ENCODE measurements around the gene LRGUK.
"Not testable (repeated sequence)": the region's sequence is repeated elsewhere in the genome, so short reads cannot be mapped to it uniquely, and the experiment has no call there.

Gene LRGUK

GRCh38 chr7:134293002-134293740 lies 166.0 kb downstream of the LRGUK start:
- H3K4me3 ChIP-seq (ENCODE audit: low read depth, low read length): no peak overlapping the region
- no peak for DNase-seq (ENCODE audit: low read depth)
- TF ChIP-seq, protein P1, sequence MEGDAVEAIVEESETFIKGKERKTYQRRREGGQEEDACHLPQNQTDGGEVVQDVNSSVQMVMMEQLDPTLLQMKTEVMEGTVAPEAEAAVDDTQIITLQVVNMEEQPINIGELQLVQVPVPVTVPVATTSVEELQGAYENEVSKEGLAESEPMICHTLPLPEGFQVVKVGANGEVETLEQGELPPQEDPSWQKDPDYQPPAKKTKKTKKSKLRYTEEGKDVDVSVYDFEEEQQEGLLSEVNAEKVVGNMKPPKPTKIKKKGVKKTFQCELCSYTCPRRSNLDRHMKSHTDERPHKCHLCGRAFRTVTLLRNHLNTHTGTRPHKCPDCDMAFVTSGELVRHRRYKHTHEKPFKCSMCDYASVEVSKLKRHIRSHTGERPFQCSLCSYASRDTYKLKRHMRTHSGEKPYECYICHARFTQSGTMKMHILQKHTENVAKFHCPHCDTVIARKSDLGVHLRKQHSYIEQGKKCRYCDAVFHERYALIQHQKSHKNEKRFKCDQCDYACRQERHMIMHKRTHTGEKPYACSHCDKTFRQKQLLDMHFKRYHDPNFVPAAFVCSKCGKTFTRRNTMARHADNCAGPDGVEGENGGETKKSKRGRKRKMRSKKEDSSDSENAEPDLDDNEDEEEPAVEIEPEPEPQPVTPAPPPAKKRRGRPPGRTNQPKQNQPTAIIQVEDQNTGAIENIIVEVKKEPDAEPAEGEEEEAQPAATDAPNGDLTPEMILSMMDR (conservative IDR thresholded peaks at IDR 0.05; ENCODE audit: low read depth, low read length): no peak

GRCh38 chr7:134295982-134296381 lies 168.8 kb downstream of the LRGUK start:
- H3K4me3 ChIP-seq (ENCODE audit: low read depth, low read length); DNase-seq (ENCODE audit: low read depth): not testable (repeated sequence)

- no peak overlapping the region for H3K4me3 ChIP-seq (ENCODE audit: low read depth, low read length)
- TF ChIP-seq, protein P1 (conservative IDR thresholded peaks at IDR 0.05; ENCODE audit: low read depth, low read length): no peak
- no peak for DNase-seq (ENCODE audit: low read depth)
These were observed 170.3 kb downstream of the LRGUK start for GRCh38 chr7:134297489-134297888.

- DNase-seq (ENCODE audit: low read depth): peak; percentile 79
- TF ChIP-seq, protein P1 (conservative IDR thresholded peaks at IDR 0.05; ENCODE audit: low read depth, low read length): no peak
- no peak overlapping the region for H3K4me3 ChIP-seq (ENCODE audit: low read depth, low read length)
These were observed 172.0 kb downstream of the LRGUK start for GRCh38 chr7:134298902-134299683.

GRCh38 chr7:134300988-134301387 lies 173.8 kb downstream of the LRGUK start:
- TF ChIP-seq, protein P1 (conservative IDR thresholded peaks at IDR 0.05; ENCODE audit: low read depth, low read length): no peak
- no peak for DNase-seq (ENCODE audit: low read depth)
- H3K4me3 ChIP-seq (ENCODE audit: low read depth, low read length): no peak overlapping the region

DNA sequence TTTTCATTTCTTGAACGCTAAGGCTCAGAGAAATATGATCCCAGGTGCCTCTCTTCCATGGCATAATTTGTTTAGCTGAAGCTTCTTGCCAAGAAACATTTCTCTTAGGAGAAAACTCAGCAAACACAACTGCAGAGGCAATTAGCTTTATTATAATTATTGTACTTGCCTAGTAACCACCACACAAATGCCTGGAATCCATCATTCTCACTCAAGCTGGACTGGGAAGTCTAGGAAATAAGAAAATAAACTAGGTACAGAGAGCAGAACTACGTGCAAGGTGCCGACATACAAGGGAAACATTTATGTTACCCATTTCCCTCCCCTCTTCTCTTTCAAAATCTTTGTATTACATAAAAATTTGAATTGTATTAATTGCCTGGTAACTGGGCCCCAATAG lies 174.5 kb downstream of the LRGUK start:
- no peak for DNase-seq (ENCODE audit: low read depth)
- no peak overlapping the region for H3K4me3 ChIP-seq (ENCODE audit: low read depth, low read length)
- TF ChIP-seq, protein P1 (conservative IDR thresholded peaks at IDR 0.05; ENCODE audit: low read depth, low read length): no peak

DNA sequence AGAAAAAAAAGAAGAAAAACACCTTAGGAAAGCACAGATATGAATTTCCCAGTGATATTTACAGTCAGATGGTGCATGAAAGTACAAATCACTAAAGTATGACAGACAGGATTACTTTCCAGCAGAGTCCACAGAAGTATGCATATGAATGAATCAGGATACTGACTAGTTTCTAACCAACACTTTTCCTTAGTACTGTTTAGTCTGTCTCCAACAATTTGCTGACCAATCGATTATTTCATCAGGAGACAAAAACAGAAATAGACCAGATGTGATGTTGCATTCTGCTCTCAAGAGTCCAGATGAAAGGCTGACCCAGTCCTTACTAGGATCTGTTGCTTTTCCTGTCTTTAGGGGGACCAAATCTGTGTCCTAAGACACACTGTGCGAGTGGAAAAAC lies 175.0 kb downstream of the LRGUK start:
- DNase-seq (ENCODE audit: low read depth): peak; percentile 31
- TF ChIP-seq, protein P1 (conservative IDR thresholded peaks at IDR 0.05; ENCODE audit: low read depth, low read length): no peak
- H3K4me3 ChIP-seq (ENCODE audit: low read depth, low read length): no peak overlapping the region
